Heart left ventricle (tissue), 13 donors: ENCODE data around the gene UHRF2.

ENCODE experiments used
- POLR2A ChIP-seq, 2 donors: fragments of 450-650 bp; IDR thresholded peaks; one replicate each; pipeline ENCODE4 v1.6.1; 2017; ENCODE audit warnings: antibody characterized with exemption in 2 of 2, mild to moderate bottlenecking in 2 of 2, moderate library complexity in 2 of 2
- TF ChIP-seq, protein P1 (sequence below), 12 donors: fragments of 200-600 bp; sonication (generic) in 4 of 12; IDR thresholded peaks; one replicate each; pipeline versions ENCODE4 v1.5.0 to v1.8.0; 2018 to 2022; ENCODE audit warnings: antibody characterized with exemption in 12 of 12, mild to moderate bottlenecking in 5 of 12
- donor health status: ischemic (EF 13 %, LVEDD 7.1; RV severe dilation, severe dysfunction).
- donor health status: DM: no; HTN: yes; CAD: no.
- donor health status: DM: no; HTN: no; CAD: no.
- donor health status: ischemic (EF 25% LVEDD 6.9; RV normal size, moderate dysfunction).
- donor health status: ischemic (EF 25% LVEDD 5.7; RV mildly dilated, moderate dysfunction).
- donor health status: ischemic (EF 35%, LVEDD 5.7; RV mildly dilated, moderate dysfunction).
- donor health status: nonischemic (EF 11% LVEDD 7.7; RV severe dilation, severe dysfunction).
- donor health status: DM: yes; HTN: yes; CAD: no.
- donor health status: PGD.
- donor health status: ischemic (EF 29% LVEDD 5.4; RV normal size, mild dysfunction).
- donor health status: nonischemic (EF 23%, LVEDD 6.1; RV moderate dilation, normal function).

DNA sequence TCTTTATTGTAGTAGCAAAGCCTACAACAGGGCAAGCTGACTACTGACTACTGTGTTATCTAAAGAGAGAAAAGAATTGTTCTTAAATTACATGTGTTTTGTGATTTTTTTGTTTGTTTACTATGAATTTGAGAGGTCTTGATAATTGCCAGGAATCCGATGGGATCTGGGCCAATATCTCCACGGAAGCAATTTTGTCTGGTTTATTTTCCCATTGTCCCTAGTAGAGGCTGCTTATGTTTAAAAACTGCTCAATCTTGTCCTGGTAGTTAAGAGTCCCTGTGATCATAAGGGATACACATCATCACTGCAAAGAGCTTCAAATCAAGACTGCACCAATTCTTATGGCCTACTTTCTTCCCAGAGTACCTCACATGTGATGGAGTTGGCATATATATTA is 138.1 kb downstream of the UHRF2 start:
- TF ChIP-seq, protein P1, sequence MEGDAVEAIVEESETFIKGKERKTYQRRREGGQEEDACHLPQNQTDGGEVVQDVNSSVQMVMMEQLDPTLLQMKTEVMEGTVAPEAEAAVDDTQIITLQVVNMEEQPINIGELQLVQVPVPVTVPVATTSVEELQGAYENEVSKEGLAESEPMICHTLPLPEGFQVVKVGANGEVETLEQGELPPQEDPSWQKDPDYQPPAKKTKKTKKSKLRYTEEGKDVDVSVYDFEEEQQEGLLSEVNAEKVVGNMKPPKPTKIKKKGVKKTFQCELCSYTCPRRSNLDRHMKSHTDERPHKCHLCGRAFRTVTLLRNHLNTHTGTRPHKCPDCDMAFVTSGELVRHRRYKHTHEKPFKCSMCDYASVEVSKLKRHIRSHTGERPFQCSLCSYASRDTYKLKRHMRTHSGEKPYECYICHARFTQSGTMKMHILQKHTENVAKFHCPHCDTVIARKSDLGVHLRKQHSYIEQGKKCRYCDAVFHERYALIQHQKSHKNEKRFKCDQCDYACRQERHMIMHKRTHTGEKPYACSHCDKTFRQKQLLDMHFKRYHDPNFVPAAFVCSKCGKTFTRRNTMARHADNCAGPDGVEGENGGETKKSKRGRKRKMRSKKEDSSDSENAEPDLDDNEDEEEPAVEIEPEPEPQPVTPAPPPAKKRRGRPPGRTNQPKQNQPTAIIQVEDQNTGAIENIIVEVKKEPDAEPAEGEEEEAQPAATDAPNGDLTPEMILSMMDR (IDR thresholded peaks at IDR 0.05) = no peak
- TF ChIP-seq POLR2A (IDR thresholded peaks at IDR 0.05) = no peak
